Common myeloid progenitor, CD34-positive (primary cell): Measurements from ENCODE around the gene WWC1.

Experiments used
- CTCF ChIA-PET: fragments of 350-600 bp; sonication (Branson Sonifier 250); formaldehyde crosslinking; loops from one replicate; lab custom pipeline; 2021; ENCODE audit warnings: antibody characterized with exemption; lab: Charles Lee
- POLR2A ChIA-PET: fragments of 350-600 bp; sonication (Branson Sonifier 250); formaldehyde crosslinking; loops from one replicate; lab custom pipeline; 2021; ENCODE audit warnings: antibody characterized with exemption; lab: Charles Lee
- DNase-seq, 3 donors: peaks; one replicate each; pipeline versions ENCODE4 v3.0.0 to v3.0.0-alpha.2; 2013
- H3K27ac ChIP-seq, 2 experiments: 1 replicate in 1 of 2; 2 replicates in 1 of 2; pipeline ENCODE4 v1.7.0; 2013; ENCODE audit warnings: inconsistent platforms in 2 of 2, low read length in 2 of 2, mild to moderate bottlenecking in 2 of 2, low read depth in 1 of 2, moderate library complexity in 1 of 2; ENCODE audit not compliant: severe bottlenecking in 2 of 2, insufficient read depth in 1 of 2, poor library complexity in 1 of 2
- H3K27me3 ChIP-seq, 5 experiments: replicated peaks in 2 of 5; 1 replicate in 3 of 5; 2 replicates in 2 of 5; pipeline versions ENCODE4 v1.6.1 to v1.7.0; 2013; ENCODE audit warnings: low read length in 4 of 5, mild to moderate bottlenecking in 2 of 5, moderate library complexity in 2 of 5, inconsistent platforms in 1 of 5; ENCODE audit not compliant: insufficient read depth in 5 of 5, control insufficient read depth in 4 of 5
- H3K36me3 ChIP-seq, 4 experiments: 1 replicate in 2 of 4; 2 replicates in 2 of 4; pipeline versions ENCODE4 v1.6.1 to v1.7.0; 2013; ENCODE audit warnings: low read length in 3 of 4, control low read depth in 1 of 4, mild to moderate bottlenecking in 1 of 4; ENCODE audit not compliant: control insufficient read depth in 4 of 4, insufficient read depth in 4 of 4
- H3K4me1 ChIP-seq, 4 experiments: 1 replicate in 3 of 4; 2 replicates in 1 of 4; pipeline versions ENCODE4 v1.6.1 to v1.7.1; 2013; ENCODE audit warnings: low read length in 3 of 4, mild to moderate bottlenecking in 3 of 4, control low read depth in 1 of 4, inconsistent platforms in 1 of 4, moderate library complexity in 1 of 4; ENCODE audit not compliant: control insufficient read depth in 4 of 4, insufficient read depth in 4 of 4; ENCODE audit errors: control extremely low read depth in 1 of 4
- H3K4me3 ChIP-seq, 7 experiments: 1 replicate in 4 of 7; 2 replicates in 3 of 7; pipeline versions ENCODE4 v1.5.1 to v1.7.0; 2013; ENCODE audit warnings: mild to moderate bottlenecking in 7 of 7, low read length in 6 of 7, moderate library complexity in 6 of 7, inconsistent platforms in 2 of 7, low read depth in 2 of 7, control low read depth in 1 of 7; ENCODE audit not compliant: insufficient read depth in 4 of 7, control insufficient read depth in 1 of 7; ENCODE audit errors: extremely low read depth in 1 of 7
- H3K9me3 ChIP-seq, 5 experiments: 1 replicate in 4 of 5; 2 replicates in 1 of 5; pipeline versions ENCODE4 v1.6.1 to v1.7.1; 2013; ENCODE audit warnings: low read length in 4 of 5, mild to moderate bottlenecking in 2 of 5, inconsistent platforms in 1 of 5, low read depth in 1 of 5, moderate library complexity in 1 of 5; ENCODE audit not compliant: control insufficient read depth in 4 of 5, insufficient read depth in 2 of 5; ENCODE audit errors: control extremely low read depth in 1 of 5
- WGBS: methylation state at CpG from one replicate; pipeline ENCODE4 v1.1.5; 2013; ENCODE audit not compliant: insufficient coverage; 5-methylcytosine and 5-hydroxymethylcytosine counted together

Gene WWC1

GRCh38 chr5:168350315-168350714 lies 58.9 kb downstream of the WWC1 start:
- H3K27me3 ChIP-seq, result no peaks in the 10 kb centered on the region
- ChIA-PET CTCF (interaction anchor here (0.6 kb wide), 1 partner anchor 265 kb away, joined by 3 read pairs; no protein-coding TSS in a partner anchor), POLR2A (no interaction called here)

GRCh38 chr5:168353216-168353957 lies 61.9 kb downstream of the WWC1 start:
- no peak for DNase-seq
- no peak overlapping the region for H3K4me3 ChIP-seq
- CTCF ChIA-PET, result no interaction called here
- H3K27me3 ChIP-seq, result no peaks in the 10 kb centered on the region
- H3K36me3 ChIP-seq, result no peaks in the 10 kb centered on the region
- WGBS, result 95% methylated on average over 10 of the region's 12 CpGs
- H3K27ac ChIP-seq, result no peak overlapping the region
- no peaks in the 10 kb centered on the region for H3K4me1 ChIP-seq
- POLR2A ChIA-PET, result no interaction called here
- no peaks in the 10 kb centered on the region for H3K9me3 ChIP-seq

More at GRCh38 chr5:168350315-168350714, 58.9 kb downstream of the WWC1 start:
- 100% methylated on average over 1 of the region's 4 CpGs for WGBS
- no peaks in the 10 kb centered on the region for H3K9me3 ChIP-seq
- DNase-seq, result no peak
- no peak overlapping the region for H3K4me3 ChIP-seq
- H3K36me3 ChIP-seq, result no peaks in the 10 kb centered on the region
- H3K27ac ChIP-seq, result no peak overlapping the region
- H3K4me1 ChIP-seq, result no peaks in the 10 kb centered on the region

- WGBS, result no CpG with 5 or more reads among the region's 2 CpGs
- POLR2A ChIA-PET, result no interaction called here
- H3K4me1 ChIP-seq, result no peaks in the 10 kb centered on the region
- no peaks in the 10 kb centered on the region for H3K27me3 ChIP-seq
- H3K4me3 ChIP-seq, result no peak overlapping the region
- H3K36me3 ChIP-seq, result no peaks in the 10 kb centered on the region
- no peak overlapping the region for H3K27ac ChIP-seq
- no peaks in the 10 kb centered on the region for H3K9me3 ChIP-seq
- DNase-seq, result no peak
- CTCF ChIA-PET, result no interaction called here
Measured at GRCh38 chr5:168354397-168354796, 63.0 kb downstream of the WWC1 start.

GRCh38 chr5:168356171-168356570 lies 64.7 kb downstream of the WWC1 start:
- ChIA-PET CTCF (no interaction called here), POLR2A (no interaction called here)
- H3K36me3 ChIP-seq, result no peaks in the 10 kb centered on the region
- no peak for DNase-seq
- no peak overlapping the region for H3K4me3 ChIP-seq
- H3K27me3 ChIP-seq, result no peaks in the 10 kb centered on the region
- WGBS, result 96% methylated on average over 13 of the region's 13 CpGs
- H3K9me3 ChIP-seq, result no peaks in the 10 kb centered on the region
- no peak overlapping the region for H3K27ac ChIP-seq
- H3K4me1 ChIP-seq, result no peaks in the 10 kb centered on the region

GRCh38 chr5:168356592-168356991 lies 65.1 kb downstream of the WWC1 start:
- Histone ChIP-seq H3K4me3 (no peak overlapping the region), H3K9me3 (no peaks in the 10 kb centered on the region), H3K27ac (no peak overlapping the region), H3K27me3 (no peaks in the 10 kb centered on the region), H3K4me1 (no peaks in the 10 kb centered on the region), H3K36me3 (no peaks in the 10 kb centered on the region)
- no peak for DNase-seq
- 100% methylated on average over 3 of the region's 4 CpGs for WGBS
- ChIA-PET POLR2A (no interaction called here), CTCF (no interaction called here)

- Histone ChIP-seq H3K27me3 (no peaks in the 10 kb centered on the region), H3K4me3 (no peak overlapping the region), H3K9me3 (no peaks in the 10 kb centered on the region), H3K4me1 (no peaks in the 10 kb centered on the region), H3K27ac (no peak overlapping the region), H3K36me3 (no peaks in the 10 kb centered on the region)
- DNase-seq, result no peak
- WGBS, result 88% methylated on average over 3 of the region's 3 CpGs
- ChIA-PET POLR2A (no interaction called here), CTCF (no interaction called here)
Measured at GRCh38 chr5:168357876-168358275, 66.4 kb downstream of the WWC1 start.

GRCh38 chr5:168359820-168360460 lies 68.5 kb downstream of the WWC1 start:
- ChIA-PET POLR2A (no interaction called here), CTCF (no interaction called here)
- H3K4me1 ChIP-seq, result no peaks in the 10 kb centered on the region
- H3K27me3 ChIP-seq, result peaks cover 0 to 2% (median 0%) of the 10 kb centered on the region in 5 experiments
- WGBS, result 85% methylated on average over 2 of the region's 2 CpGs
- H3K9me3 ChIP-seq, result no peaks in the 10 kb centered on the region
- no peak overlapping the region for H3K27ac ChIP-seq
- no peak for DNase-seq
- H3K4me3 ChIP-seq, result no peak overlapping the region
- no peaks in the 10 kb centered on the region for H3K36me3 ChIP-seq
